HG02678 (cell line): ENCODE results near the gene ANKUB1.

Experiments used
- ATAC-seq: cut with Tn5 transposase; IDR thresholded peaks from one replicate; pipeline ENCODE4 v1.9.1; 2021; ENCODE audit warnings: mild to moderate bottlenecking, moderate library complexity; ENCODE audit not compliant: unreplicated experiment

Gene ANKUB1

DNA sequence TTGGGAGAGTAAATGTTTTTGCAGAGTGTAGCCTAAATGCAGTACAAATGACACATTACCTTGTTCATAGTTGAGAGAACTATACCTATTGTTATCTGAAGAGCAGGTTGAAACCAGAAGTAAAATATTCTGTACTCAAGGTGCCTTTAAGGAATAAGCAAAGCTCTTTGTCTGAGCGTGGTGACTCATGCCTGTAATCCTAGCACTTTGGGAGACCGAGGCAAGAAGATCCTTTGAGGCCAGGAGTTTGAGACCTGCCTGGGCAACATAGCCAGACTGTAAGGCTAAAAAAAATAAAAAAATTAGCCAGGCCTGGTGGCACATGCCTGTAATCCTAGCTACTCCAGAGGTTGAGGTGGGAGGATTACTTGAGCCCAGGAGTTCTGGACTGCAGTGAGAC, 18.5 kb upstream of the ANKUB1 start:
- ATAC-seq: no peak

DNA sequence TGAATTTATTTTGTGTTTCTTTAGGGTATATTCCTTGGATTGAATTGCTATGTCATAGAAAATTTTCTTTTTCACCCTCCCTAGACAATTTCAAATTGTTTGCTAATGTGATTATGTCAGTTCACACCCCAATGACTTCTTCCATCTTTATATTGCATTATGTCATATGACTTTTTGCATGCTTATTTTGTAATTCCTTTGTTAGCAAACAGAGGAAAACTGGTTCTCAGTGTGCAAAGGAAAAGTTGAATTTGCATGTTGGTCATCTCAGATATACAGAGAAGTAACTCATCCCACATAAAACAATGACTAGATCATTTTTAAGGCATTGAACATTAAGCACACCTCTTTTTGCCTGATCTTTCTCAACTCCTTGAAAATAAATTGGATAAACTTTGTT, 17.3 kb upstream of the ANKUB1 start:
- no peak for ATAC-seq

DNA sequence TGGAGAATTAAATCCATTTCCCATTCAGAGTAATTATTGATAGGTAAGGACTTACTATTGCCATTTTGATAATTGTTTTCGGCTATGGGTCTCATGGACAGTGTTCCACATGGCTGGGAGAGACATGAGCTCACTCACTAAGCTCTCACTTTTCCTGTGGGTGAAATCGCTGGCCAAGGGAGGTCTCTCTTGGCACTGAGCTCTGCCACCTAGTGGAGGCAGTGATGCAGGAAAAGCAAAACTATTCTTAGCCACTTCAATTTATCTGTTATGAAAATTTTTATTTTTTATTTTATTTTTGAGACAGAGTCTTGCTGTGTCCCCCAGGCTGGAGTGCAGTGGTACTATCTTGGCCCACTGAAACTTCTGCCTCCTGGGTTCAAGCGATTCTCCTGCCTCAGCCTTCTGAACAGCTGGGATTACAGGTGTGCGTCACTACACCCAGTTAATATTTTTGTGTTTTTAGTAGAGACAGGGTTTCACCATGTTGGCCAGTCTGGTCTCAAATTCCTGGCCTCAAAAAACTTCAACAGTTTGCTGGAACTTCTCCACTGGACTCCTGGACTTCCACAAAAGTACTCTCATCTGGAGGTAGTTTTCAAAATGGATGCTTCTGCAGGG, 16.0 kb upstream of the ANKUB1 start:
- no peak for ATAC-seq

DNA sequence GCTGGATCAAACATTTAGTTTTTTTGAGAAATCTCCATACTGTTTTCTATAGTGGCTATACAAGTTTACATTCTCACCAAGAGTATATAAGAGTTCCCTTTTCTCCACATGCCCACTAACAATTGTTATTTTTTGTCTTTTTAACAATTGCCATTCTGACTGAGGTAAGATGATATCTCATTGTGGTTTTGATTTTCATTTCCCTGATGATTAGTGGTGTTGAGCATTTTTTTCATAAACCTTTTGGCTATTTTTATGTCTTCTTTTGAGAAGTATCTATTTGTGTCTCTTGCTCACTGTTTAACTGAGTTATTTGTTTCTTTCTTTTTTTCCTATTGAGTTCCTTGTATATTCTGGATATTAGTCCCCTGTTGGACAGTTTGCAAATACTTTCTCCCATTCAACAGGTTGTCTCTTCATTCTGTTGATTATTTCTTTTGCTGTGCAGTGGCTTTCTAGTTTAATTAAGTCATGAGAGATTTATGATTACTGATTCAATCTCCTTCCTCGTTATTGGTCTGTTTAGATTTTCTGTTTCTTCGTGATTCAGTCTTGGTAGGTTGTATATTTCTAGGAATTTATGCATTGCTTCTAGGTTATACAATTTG, 13.9 kb upstream of the ANKUB1 start:
- no peak for ATAC-seq

DNA sequence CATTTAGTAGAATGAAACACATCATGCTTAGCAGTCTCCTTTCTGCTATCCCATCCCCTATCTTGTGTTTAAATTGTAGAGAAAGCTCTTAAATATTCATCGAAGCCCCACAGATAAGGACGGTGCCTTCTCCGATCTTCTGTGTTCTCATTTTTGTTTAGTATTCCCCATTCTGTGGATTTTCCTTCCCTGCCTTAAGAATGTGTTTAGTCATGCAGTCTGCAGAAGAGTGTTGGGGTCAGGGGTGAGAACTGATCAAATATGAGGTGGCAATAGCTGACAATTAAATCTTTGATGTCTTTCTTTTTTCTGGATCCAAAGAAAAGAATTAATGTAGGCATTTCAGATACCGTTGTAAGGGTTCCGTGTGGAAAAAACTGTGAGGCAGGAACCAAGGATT, 9.3 kb upstream of the ANKUB1 start:
- no peak for ATAC-seq

DNA sequence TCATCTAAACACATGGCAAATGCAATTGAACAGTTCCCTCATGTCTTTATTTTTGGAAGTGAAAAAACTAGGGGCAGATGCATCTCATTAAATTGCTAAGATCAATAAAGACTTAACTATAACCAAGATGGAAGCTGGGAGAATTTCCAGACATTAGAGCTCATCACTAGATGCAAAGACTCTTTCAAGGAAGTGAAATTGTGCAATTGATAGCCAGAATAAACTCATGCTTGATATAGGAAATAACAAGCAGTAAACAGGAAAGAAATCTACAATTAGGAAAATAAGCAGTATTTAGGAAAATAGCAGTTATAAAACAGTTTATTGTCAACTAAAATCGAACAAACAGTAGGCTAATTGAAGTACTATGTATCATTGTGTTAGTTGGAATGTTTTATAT, 8.8 kb upstream of the ANKUB1 start:
- no peak for ATAC-seq

- ATAC-seq: no peak
Observed at GRCh38 chr3:149800693-149801092, 8.3 kb upstream of the ANKUB1 start.

GRCh38 chr3:149796026-149796425, 3.7 kb upstream of the ANKUB1 start:
- no peak for ATAC-seq

GRCh38 chr3:149790698-149791097, 1.7 kb downstream of the ANKUB1 start:
- no peak for ATAC-seq

GRCh38 chr3:149790268-149790667, 2.1 kb downstream of the ANKUB1 start:
- ATAC-seq: no peak

DNA sequence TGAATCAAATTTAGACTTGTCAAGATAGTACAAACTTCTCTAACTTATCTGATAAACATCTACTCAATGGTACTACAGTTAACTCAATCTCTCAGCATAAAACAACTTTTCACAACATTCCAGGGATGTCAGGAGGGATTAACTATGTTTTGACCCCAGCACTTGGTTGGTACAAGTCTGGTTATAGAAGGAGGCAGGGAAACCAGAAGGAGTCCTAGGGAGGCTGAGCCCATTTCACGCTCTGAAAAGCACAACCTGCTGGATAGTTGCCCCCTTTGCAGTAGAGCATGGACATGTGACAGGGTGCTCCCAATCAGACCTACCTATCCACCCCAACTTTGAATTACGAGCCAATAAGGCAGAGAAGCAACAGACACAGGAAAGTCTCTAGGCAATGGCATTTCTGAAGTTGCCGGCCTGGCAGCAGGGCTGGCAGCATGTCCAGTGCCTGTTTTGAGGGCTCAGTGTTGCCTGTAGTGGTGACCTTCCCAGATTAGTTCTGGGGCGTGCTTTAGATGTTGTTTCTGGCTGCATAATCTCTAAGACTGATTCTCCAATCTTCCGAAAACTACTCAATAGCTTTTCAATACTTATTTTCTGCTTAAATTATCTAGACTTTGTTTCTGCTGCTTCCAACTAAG, 8.2 kb downstream of the ANKUB1 start:
- no peak for ATAC-seq

GRCh38 chr3:149783576-149783975, 8.8 kb downstream of the ANKUB1 start:
- ATAC-seq: no peak

- ATAC-seq: no peak
Observed at GRCh38 chr3:149781741-149782140, 10.6 kb downstream of the ANKUB1 start.

DNA sequence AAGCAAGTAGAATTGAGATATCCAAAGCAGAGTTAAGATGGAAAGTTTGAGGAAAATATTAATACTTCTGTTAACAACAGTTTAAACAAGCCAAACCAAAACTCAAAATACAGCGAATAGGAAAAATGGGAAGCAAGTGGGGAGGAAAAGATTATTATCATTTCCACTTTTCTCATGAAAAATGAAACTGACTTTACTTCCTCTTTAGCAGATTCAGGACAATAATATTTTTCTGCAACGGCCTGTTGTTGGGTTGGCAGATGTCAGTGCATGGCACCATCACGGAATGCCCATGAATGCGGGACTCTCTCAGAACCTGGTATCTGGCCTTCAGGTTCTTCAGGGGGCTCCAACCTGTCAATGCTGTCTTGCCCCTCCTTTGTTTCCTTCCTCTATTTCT, 11.1 kb downstream of the ANKUB1 start:
- no peak for ATAC-seq

GRCh38 chr3:149777414-149778214, 14.7 kb downstream of the ANKUB1 start:
- ATAC-seq: no peak

GRCh38 chr3:149776170-149776569, 16.2 kb downstream of the ANKUB1 start:
- no peak for ATAC-seq

DNA sequence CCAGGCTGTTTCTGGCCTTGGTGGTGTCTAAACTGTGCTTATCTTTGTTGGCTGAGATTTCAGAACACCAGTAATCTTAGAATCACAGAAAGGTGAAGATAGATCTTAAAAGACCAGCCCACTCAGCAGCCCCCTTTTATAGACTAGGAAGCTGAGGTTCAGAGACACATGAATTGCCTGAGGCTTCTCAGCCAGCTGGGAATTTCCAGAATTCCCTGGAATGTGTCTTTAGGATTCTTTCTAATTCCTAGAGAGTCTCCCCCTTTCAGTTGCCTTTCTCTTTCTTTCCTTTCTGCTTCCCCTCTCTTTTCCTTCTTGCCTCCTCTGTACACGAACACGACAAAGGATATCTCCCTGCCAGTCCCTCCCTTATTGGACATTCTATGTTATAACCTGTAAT, 19.5 kb downstream of the ANKUB1 start:
- no peak for ATAC-seq

DNA sequence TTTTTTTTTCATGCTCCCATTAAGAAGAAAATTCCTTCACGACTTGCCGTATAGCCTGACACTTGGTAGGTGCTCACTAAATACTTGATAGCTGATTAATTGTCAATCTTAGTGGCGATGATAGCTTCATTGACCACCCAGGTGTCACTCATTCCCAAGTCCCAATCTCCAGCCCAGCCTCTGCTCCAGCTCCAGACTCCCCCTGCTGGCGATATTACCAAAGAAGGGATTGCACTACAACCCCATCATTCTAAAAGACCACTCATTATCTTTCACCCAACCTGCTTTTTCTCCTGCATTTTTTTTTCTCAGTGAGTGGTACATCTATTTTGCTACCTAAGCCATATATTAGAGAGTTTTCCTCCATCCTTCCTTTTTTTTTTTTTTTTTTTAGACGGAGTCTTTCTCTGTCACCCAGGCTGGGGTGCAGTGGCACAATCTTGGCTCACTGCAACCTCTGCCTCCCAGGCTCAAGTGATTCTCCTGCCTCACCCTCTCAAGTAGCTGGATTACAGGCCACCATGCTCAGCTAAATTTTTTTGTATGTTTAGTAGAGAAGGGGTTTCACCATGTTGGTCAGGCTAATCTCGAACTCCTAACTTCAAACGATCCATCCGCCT, 20.6 kb downstream of the ANKUB1 start:
- peak; percentile 53 for ATAC-seq

DNA sequence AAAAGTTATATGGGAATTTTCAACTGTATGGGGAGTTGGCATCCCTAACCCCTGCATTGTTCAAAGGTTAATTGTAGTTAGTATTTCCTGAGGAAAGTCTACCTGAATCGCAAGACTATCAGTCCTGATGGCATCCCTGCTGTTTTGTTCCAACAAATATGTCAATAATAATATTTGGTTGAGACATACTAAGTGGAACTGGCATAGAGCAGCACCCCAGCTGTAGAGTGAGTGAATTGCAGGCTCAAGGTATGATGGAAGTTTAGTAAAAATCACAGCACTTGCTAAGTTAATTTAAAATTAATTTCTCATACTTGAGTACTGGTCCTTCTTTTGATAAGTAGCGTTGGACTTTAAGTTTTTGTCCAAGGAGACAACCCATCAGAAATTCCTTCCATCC, 22.1 kb downstream of the ANKUB1 start:
- no peak for ATAC-seq

GRCh38 chr3:149768704-149769103, 23.6 kb downstream of the ANKUB1 start:
- ATAC-seq: no peak

- no peak for ATAC-seq
Observed at GRCh38 chr3:149767720-149768119, 24.6 kb downstream of the ANKUB1 start.
